Neural progenitor cell (in vitro differentiated cells): Measurements from ENCODE around the gene ABCA1. TPM values are rescaled to one million over a fixed set of nuclear protein-coding genes. Genes with fewer than 3 reads are reported as not detected.

Experiments
- DNase-seq: peaks from one replicate; pipeline ENCODE4 v3.0.0-alpha.2; 2016; ENCODE audit warnings: low spot score
- H2AFZ ChIP-seq: fragments of 200-600 bp; sonication (generic); replicated peaks from 2 replicates; pipeline ENCODE4 v1.6.1; 2016; ENCODE audit warnings: antibody characterized with exemption
- H3F3A ChIP-seq: fragments of 200-600 bp; sonication (generic); 2 replicates; pipeline ENCODE4 v1.6.1; 2016; ENCODE audit warnings: antibody characterized with exemption, low read depth
- H3K27ac ChIP-seq: fragments of 200-600 bp; sonication (generic); 2 replicates; pipeline ENCODE4 v1.5.1; 2016; ENCODE audit warnings: mild to moderate bottlenecking
- H3K27me3 ChIP-seq: fragments of 200-600 bp; sonication (generic); 2 replicates; pipeline ENCODE4 v1.6.1; 2016; ENCODE audit warnings: mild to moderate bottlenecking, moderate library complexity
- H3K36me3 ChIP-seq: fragments of 200-600 bp; sonication (generic); 2 replicates; pipeline ENCODE4 v1.5.1; 2016
- H3K4me1 ChIP-seq: fragments of 200-600 bp; sonication (generic); 2 replicates; pipeline ENCODE4 v1.6.1; 2016; ENCODE audit warnings: mixed run types
- H3K4me2 ChIP-seq: fragments of 200-600 bp; sonication (generic); 2 replicates; pipeline ENCODE4 v1.6.1; 2016
- H3K4me3 ChIP-seq: fragments of 200-600 bp; sonication (generic); 2 replicates; pipeline ENCODE4 v1.5.1; 2016
- H3K79me2 ChIP-seq: fragments of 200-600 bp; sonication (generic); 2 replicates; pipeline ENCODE4 v1.6.1; 2016; ENCODE audit warnings: low read depth
- H3K9ac ChIP-seq: fragments of 200-600 bp; sonication (generic); 2 replicates; pipeline ENCODE4 v1.6.1; 2016
- H3K9me3 ChIP-seq: fragments of 200-600 bp; sonication (generic); 2 replicates; pipeline ENCODE4 v1.5.1; 2016; ENCODE audit warnings: low read depth
- H4K20me1 ChIP-seq: fragments of 200-600 bp; sonication (generic); 2 replicates; pipeline ENCODE4 v1.6.1; 2016; ENCODE audit warnings: low read depth
- H3K27ac Mint-ChIP-seq: 3 replicates; pipeline ENCODE4 v1.8.0; 2021; ENCODE audit warnings: mixed read lengths
- H3K27me3 Mint-ChIP-seq: 2 replicates; pipeline ENCODE4 v1.8.0; 2022; ENCODE audit warnings: low read depth, mild to moderate bottlenecking, inconsistent platforms, moderate library complexity, mixed read lengths; ENCODE audit not compliant: insufficient read depth
- H3K36me3 Mint-ChIP-seq: 3 replicates; pipeline ENCODE4 v1.8.0; 2021; ENCODE audit warnings: mixed read lengths
- H3K4me1 Mint-ChIP-seq: 3 replicates; pipeline ENCODE4 v1.8.0; 2021; ENCODE audit warnings: mixed read lengths
- H3K4me3 Mint-ChIP-seq: 3 replicates; pipeline ENCODE4 v1.8.0; 2021; ENCODE audit warnings: mild to moderate bottlenecking, moderate library complexity, mixed read lengths
- H3K9me3 Mint-ChIP-seq: 3 replicates; pipeline ENCODE4 v1.8.0; 2020; ENCODE audit warnings: mixed read lengths
- CTCF ChIP-seq: fragments of 200-600 bp; sonication (generic); IDR thresholded peaks from 2 replicates; pipeline ENCODE4 v1.5.1; 2017; ENCODE audit warnings: antibody characterized with exemption, mild to moderate bottlenecking
- EZH2 ChIP-seq: fragments of 200-600 bp; sonication (generic); IDR thresholded peaks from 2 replicates; pipeline ENCODE4 v1.6.1; 2017; ENCODE audit warnings: antibody characterized with exemption, mild to moderate bottlenecking, moderate library complexity
- EZH2phosphoT487 ChIP-seq: fragments of 200-600 bp; sonication (generic); IDR thresholded peaks from 2 replicates; pipeline ENCODE4 v1.6.1; 2017; ENCODE audit warnings: antibody characterized with exemption
- total RNA-seq: library from RNA; depleted of rRNA; stranded (reverse); fragments of >200 nt; gene quantifications from 2 replicates; pipeline ENCODE4 v1.2.3, GENCODE V29; 2015; ENCODE audit warnings: low replicate concordance

Gene ABCA1
- total RNA-seq, 1 donor from 2014 or later, result 32.4 TPM

- no peak for TF ChIP-seq CTCF
- TF ChIP-seq EZH2, result no peak
- no peak for TF ChIP-seq EZH2phosphoT487
- Histone ChIP-seq H3K4me2 (no peak overlapping the region), H3K9me3 (no peaks in the 10 kb centered on the region), H3F3A (peaks cover 5% of the 10 kb centered on the region), H3K27me3 (no peaks in the 10 kb centered on the region), H3K9ac (no peak overlapping the region), H3K4me1 (peaks cover 8% of the 10 kb centered on the region), H3K36me3 (no peaks in the 10 kb centered on the region), H3K27ac (no peak overlapping the region), H3K4me3 (no peak overlapping the region), H4K20me1 (no peaks in the 10 kb centered on the region), H2AFZ (no peak overlapping the region), H3K79me2 (no peaks in the 10 kb centered on the region)
- peaks cover 10% of the 10 kb centered on the region for H3K36me3 Mint-ChIP-seq
- no peak for DNase-seq
- H3K4me3 Mint-ChIP-seq, result no peak overlapping the region
- H3K4me1 Mint-ChIP-seq, result peaks cover 13% of the 10 kb centered on the region
- peaks cover 2% of the 10 kb centered on the region for H3K27me3 Mint-ChIP-seq
- no peaks in the 10 kb centered on the region for H3K9me3 Mint-ChIP-seq
- no peak overlapping the region for H3K27ac Mint-ChIP-seq
These were observed 52.6 kb downstream of the ABCA1 start for GRCh38 chr9:104875320-104875719.

GRCh38 chr9:104873489-104873850, 54.5 kb downstream of the ABCA1 start:
- peaks cover 30% of the 10 kb centered on the region for H3K4me1 Mint-ChIP-seq
- no peaks in the 10 kb centered on the region for H3K27me3 ChIP-seq
- no peaks in the 10 kb centered on the region for H3K36me3 ChIP-seq
- H3K79me2 ChIP-seq, result no peaks in the 10 kb centered on the region
- H3K4me2 ChIP-seq, result no peak overlapping the region
- no peaks in the 10 kb centered on the region for H3K9me3 ChIP-seq
- H3K4me3 ChIP-seq, result no peak overlapping the region
- peaks cover 24% of the 10 kb centered on the region for H3F3A ChIP-seq
- no peak overlapping the region for H2AFZ ChIP-seq
- peaks cover 2% of the 10 kb centered on the region for H3K27me3 Mint-ChIP-seq
- H3K27ac ChIP-seq, result no peak overlapping the region
- TF ChIP-seq CTCF (no peak), EZH2phosphoT487 (no peak)
- H4K20me1 ChIP-seq, result peaks cover 13% of the 10 kb centered on the region
- no peak for DNase-seq
- H3K9ac ChIP-seq, result no peak overlapping the region
- H3K27ac Mint-ChIP-seq, result no peak overlapping the region
- no peak overlapping the region for H3K4me3 Mint-ChIP-seq
- peaks cover 10% of the 10 kb centered on the region for H3K36me3 Mint-ChIP-seq
- peaks cover 25% of the 10 kb centered on the region for H3K4me1 ChIP-seq
- H3K9me3 Mint-ChIP-seq, result no peaks in the 10 kb centered on the region

- Histone ChIP-seq H3K27me3 (no peaks in the 10 kb centered on the region), H3K79me2 (no peaks in the 10 kb centered on the region), H4K20me1 (peaks cover 16% of the 10 kb centered on the region), H3K4me3 (no peak overlapping the region), H2AFZ (no peak overlapping the region), H3K27ac (no peak overlapping the region), H3K4me2 (no peak overlapping the region), H3K9me3 (no peaks in the 10 kb centered on the region), H3K4me1 (peaks cover 30% of the 10 kb centered on the region), H3K9ac (no peak overlapping the region), H3K36me3 (no peaks in the 10 kb centered on the region), H3F3A (peaks cover 27% of the 10 kb centered on the region)
- Mint-ChIP-seq H3K9me3 (no peaks in the 10 kb centered on the region), H3K27ac (no peak overlapping the region), H3K27me3 (peaks cover 2% of the 10 kb centered on the region), H3K4me1 (peaks cover 32% of the 10 kb centered on the region), H3K36me3 (peaks cover 10% of the 10 kb centered on the region), H3K4me3 (no peak overlapping the region)
- TF ChIP-seq EZH2, result no peak
- TF ChIP-seq EZH2phosphoT487, result no peak
- TF ChIP-seq CTCF, result no peak
- DNase-seq, result no peak
These were observed 55.1 kb downstream of the ABCA1 start for GRCh38 chr9:104872656-104873488.
